HUES6 (cell line): ENCODE data around the gene LENEP.

Source experiments
- H3K27ac ChIP-seq: 2 replicates; pipeline ENCODE4 v1.7.0; 2013; ENCODE audit warnings: low read depth, mild to moderate bottlenecking, low read length, inconsistent platforms
- H3K27me3 ChIP-seq: 2 replicates; pipeline ENCODE4 v1.6.1; 2013; ENCODE audit warnings: low read length; ENCODE audit not compliant: control insufficient read depth, insufficient read depth
- H3K36me3 ChIP-seq: 2 replicates; pipeline ENCODE4 v1.6.1; 2013; ENCODE audit warnings: low read length; ENCODE audit not compliant: control insufficient read depth, insufficient read depth
- H3K4me1 ChIP-seq: 2 replicates; pipeline ENCODE4 v1.6.1; 2013; ENCODE audit warnings: low read length; ENCODE audit not compliant: control insufficient read depth, insufficient read depth
- H3K4me3 ChIP-seq: 2 replicates; pipeline ENCODE4 v1.5.1; 2013; ENCODE audit warnings: low read depth, low read length
- H3K9ac ChIP-seq: one replicate; pipeline ENCODE4 v1.6.1; 2013; ENCODE audit warnings: mild to moderate bottlenecking, low read length
- H3K9me3 ChIP-seq: 2 replicates; pipeline ENCODE4 v1.6.1; 2013; ENCODE audit warnings: low read depth, low read length; ENCODE audit not compliant: control insufficient read depth, insufficient read depth

LENEP gene

DNA sequence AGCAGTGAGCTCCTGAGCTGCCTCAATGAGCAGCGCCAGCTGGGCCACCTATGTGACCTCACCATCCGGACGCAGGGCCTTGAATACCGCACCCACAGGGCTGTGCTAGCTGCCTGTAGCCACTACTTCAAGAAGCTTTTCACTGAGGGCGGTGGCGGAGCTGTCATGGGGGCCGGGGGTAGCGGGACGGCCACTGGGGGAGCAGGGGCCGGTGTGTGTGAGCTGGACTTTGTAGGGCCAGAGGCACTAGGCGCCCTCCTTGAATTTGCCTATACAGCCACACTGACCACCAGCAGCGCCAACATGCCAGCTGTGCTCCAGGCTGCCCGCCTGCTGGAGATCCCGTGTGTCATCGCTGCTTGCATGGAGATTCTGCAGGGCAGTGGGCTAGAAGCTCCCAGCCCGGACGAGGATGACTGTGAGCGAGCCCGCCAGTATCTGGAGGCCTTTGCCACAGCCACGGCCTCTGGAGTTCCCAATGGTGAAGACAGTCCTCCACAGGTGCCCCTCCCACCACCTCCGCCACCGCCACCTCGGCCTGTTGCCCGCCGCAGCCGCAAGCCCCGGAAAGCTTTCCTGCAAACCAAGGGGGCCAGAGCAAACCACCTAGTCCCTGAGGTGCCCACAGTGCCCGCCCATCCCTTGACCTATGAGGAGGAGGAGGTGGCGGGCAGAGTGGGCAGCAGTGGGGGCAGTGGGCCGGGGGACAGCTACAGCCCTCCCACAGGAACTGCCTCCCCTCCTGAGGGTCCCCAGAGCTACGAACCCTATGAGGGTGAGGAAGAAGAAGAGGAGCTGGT, 21.5 kb downstream of the LENEP start:
- H3K4me1 ChIP-seq, result peaks cover 33% of the 10 kb centered on the region
- no peak overlapping the region for H3K4me3 ChIP-seq
- no peaks in the 10 kb centered on the region for H3K9me3 ChIP-seq
- H3K9ac ChIP-seq, result no peak overlapping the region
- H3K27me3 ChIP-seq, result no peaks in the 10 kb centered on the region
- H3K36me3 ChIP-seq, result peaks cover 27% of the 10 kb centered on the region
- H3K27ac ChIP-seq, result no peak overlapping the region

GRCh38 chr1:155015527-155016230, 22.3 kb downstream of the LENEP start:
- Histone ChIP-seq H3K27ac (no peak overlapping the region), H3K4me3 (no peak overlapping the region), H3K9me3 (no peaks in the 10 kb centered on the region), H3K27me3 (no peaks in the 10 kb centered on the region), H3K36me3 (peaks cover 27% of the 10 kb centered on the region), H3K4me1 (peaks cover 30% of the 10 kb centered on the region), H3K9ac (no peak overlapping the region)

DNA sequence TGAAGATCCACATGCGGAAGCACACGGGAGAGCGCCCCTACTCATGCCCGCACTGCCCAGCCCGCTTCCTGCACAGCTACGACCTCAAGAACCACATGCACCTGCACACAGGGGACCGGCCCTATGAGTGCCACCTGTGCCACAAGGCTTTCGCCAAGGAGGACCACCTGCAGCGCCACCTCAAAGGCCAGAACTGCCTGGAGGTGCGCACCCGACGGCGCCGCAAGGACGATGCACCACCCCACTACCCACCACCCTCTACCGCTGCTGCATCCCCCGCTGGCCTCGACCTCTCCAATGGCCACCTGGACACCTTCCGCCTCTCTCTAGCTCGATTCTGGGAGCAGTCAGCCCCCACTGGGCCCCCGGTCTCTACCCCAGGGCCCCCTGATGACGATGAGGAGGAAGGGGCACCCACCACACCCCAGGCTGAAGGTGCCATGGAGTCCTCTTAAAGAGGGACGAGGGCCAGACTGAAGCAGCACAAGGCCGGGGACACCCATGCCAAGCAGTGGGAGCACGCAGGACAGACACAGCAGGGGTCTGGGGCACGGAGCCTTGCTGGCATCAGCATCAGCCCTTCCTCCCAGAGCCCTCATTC, 22.9 kb downstream of the LENEP start:
- Histone ChIP-seq H3K4me3 (0 out of 2 replicates have a peak overlapping the region, but pooled peaks have one; percentile 62), H3K27ac (peak overlapping the region; percentile 75; the same call in 1 of the 2 replicates), H3K9me3 (no peaks in the 10 kb centered on the region)

DNA sequence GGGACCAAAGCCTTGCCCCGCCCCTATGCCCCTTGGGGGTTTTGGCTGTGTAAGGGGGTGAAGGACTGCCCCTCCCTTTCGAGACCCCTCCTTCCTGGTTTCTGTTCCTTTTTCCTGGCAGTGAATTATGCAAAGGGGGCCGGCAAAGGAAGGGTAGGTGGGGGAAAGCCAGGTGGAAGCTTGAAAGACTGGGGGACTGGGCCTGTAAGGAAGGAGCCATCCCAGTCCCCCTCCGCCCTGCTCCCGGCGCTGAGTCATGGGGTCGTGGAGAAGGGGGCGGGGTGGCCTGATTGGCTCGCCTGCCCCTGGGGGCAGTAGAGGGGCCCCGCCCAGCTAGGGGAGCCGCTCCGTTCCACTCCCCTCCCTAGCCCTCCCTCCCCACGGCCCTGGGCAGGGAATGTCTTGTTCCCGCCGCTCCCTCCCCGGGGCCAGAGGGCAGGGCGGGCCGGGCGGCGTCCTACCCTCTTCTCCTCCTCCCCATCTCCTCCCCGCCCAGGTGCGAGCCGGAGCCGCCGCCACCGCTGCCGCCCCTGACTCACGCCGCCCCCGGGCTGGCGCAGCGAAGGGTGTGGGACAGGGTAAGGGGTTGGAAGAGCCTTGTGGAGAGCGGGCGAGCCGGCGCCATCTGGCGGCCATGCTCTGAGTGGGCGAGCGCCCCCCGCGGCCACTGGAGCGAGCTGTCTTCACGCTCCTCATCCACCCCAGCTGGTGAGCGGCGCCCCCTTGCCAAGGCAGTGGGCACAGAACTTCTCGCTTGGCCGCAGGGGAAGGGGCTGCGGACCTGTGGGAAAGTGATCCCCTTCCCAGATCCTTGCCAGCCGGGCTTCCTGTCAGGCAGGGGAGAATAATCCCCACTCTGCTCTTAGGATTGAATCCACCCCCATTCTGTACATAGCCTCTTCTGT, 23.9 kb downstream of the LENEP start:
- H3K27me3 ChIP-seq, result no peaks in the 10 kb centered on the region
- peak overlapping the region; percentile 75; the same call in 1 of the 2 replicates for H3K27ac ChIP-seq
- no peaks in the 10 kb centered on the region for H3K9me3 ChIP-seq
- H3K36me3 ChIP-seq, result peaks cover 27% of the 10 kb centered on the region
- H3K4me1 ChIP-seq, result peaks cover 21% of the 10 kb centered on the region
- peak overlapping the region; percentile 47 for H3K9ac ChIP-seq
- H3K4me3 ChIP-seq, result peak overlapping the region; percentile 62

More for the DNA sequence above, 22.9 kb downstream of the LENEP start:
- peaks cover 30% of the 10 kb centered on the region for H3K4me1 ChIP-seq
- no peak overlapping the region for H3K9ac ChIP-seq
- no peaks in the 10 kb centered on the region for H3K27me3 ChIP-seq
- peaks cover 27% of the 10 kb centered on the region for H3K36me3 ChIP-seq

DNA sequence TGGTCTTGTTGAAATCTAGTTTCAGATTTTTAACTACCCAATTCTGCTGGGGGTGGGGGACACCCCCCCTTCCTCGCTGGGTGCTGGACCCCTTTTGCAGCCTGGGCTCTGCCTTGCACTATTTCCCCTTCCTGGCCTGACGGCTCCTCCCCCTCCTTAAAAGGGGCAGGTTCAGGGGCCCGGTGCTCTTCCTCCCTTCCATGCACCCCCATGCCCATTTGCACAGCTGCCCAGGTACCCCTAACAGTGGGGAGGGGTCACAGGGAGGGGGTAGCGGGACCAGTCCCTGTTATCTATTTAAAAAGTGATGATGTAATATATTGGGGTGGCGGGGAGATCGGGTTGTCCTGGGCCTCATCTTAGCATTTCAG, 24.5 kb downstream of the LENEP start:
- Histone ChIP-seq H3K4me1 (peaks cover 15% of the 10 kb centered on the region), H3K27me3 (no peaks in the 10 kb centered on the region), H3K4me3 (peak overlapping the region; percentile 62), H3K9ac (peak overlapping the region; percentile 30), H3K36me3 (peaks cover 27% of the 10 kb centered on the region), H3K9me3 (no peaks in the 10 kb centered on the region), H3K27ac (no peak overlapping the region)

- no peaks in the 10 kb centered on the region for H3K9me3 ChIP-seq
Measured at GRCh38 chr1:155018617-155019348, 25.4 kb downstream of the LENEP start.

GRCh38 chr1:155019377-155020245, 26.2 kb downstream of the LENEP start:
- peaks cover 12% of the 10 kb centered on the region for H3K4me1 ChIP-seq
- H3K4me3 ChIP-seq, result no peak overlapping the region
- H3K36me3 ChIP-seq, result peaks cover 17% of the 10 kb centered on the region
- no peak overlapping the region for H3K9ac ChIP-seq
- no peak overlapping the region for H3K27ac ChIP-seq
- H3K9me3 ChIP-seq, result no peaks in the 10 kb centered on the region
- no peaks in the 10 kb centered on the region for H3K27me3 ChIP-seq

More at GRCh38 chr1:155018617-155019348, 25.4 kb downstream of the LENEP start:
- Histone ChIP-seq H3K9ac (no peak overlapping the region), H3K36me3 (peaks cover 26% of the 10 kb centered on the region), H3K4me1 (peaks cover 12% of the 10 kb centered on the region), H3K27me3 (no peaks in the 10 kb centered on the region), H3K4me3 (no peak overlapping the region), H3K27ac (no peak overlapping the region)

DNA sequence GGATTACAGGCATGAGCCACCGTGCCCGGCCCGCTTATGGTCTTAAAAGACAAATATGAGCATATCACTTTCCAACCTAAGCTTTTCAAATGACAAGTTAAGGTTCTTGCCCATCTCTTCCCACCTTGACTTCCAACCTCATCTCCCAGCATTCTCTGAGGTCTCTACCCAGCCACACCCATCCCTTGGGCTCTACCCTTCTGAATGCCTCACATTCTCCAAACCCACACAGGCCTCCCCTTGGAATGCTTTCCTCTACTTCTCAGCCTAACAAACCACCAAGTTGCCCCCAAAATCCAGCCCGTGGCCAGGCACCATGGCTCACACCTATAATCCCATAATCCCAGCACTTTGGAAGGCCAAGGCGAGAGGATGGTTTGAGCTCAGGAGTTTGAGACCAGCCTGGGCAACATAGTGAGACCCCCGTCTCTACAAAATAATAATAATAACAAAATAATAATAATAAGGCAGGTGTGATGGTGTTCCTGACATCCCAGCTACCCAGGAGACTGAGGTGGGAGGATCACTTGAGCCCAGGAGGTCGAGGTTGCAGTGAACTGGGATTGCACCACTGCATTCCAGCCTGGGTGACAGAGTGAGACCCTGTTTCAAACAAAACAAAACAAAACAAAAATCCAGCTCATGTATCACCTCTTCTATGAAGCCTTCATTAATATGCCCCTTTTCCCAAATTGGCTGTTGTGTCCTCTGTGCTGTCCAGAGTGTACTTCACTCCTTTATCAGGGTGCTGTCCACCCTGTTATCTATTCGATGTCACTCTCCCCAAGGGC, 28.9 kb downstream of the LENEP start:
- H3K27me3 ChIP-seq, result no peaks in the 10 kb centered on the region
- H3K4me1 ChIP-seq, result peaks cover 12% of the 10 kb centered on the region
- H3K4me3 ChIP-seq, result no peak overlapping the region
- H3K36me3 ChIP-seq, result no peaks in the 10 kb centered on the region
- H3K9ac ChIP-seq, result no peak overlapping the region
- H3K27ac ChIP-seq, result no peak overlapping the region
- no peaks in the 10 kb centered on the region for H3K9me3 ChIP-seq

DNA sequence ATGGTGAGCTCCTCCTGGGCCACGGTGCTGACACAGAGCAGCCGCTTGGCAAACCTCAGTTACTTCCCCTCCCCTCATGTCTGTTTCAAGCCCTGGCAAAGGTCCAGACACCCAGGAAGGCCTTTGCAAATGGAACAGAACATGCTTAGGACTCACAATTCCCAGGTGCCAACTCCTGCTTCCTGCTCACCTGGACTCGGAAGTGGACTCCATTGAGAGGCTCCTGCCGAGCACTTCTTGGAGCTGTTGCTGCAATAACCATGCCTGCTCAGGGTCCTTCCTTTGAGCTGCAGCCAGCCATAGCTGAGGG, 29.5 kb downstream of the LENEP start:
- Histone ChIP-seq H3K4me1 (peaks cover 9% of the 10 kb centered on the region), H3K36me3 (no peaks in the 10 kb centered on the region), H3K4me3 (no peak overlapping the region), H3K9me3 (no peaks in the 10 kb centered on the region), H3K27me3 (no peaks in the 10 kb centered on the region), H3K9ac (no peak overlapping the region), H3K27ac (no peak overlapping the region)
